Left ventricle myocardium inferior (tissue), 1 donor: Measurements from ENCODE around the gene RXFP2. TPM values are rescaled to one million over a fixed set of nuclear protein-coding genes. Genes with fewer than 3 reads are reported as not detected.

Experiments used
- DNase-seq: peaks from one replicate; pipeline ENCODE4 v3.0.0-alpha.2; 2020
- H3K27ac ChIP-seq: fragments of 200-600 bp; replicated peaks from 2 replicates; pipeline ENCODE4 v1.8.0; 2021
- H3K27me3 ChIP-seq: fragments of 200-600 bp; 2 replicates; pipeline ENCODE4 v1.8.0; 2021; ENCODE audit warnings: low read depth
- H3K36me3 ChIP-seq: fragments of 200-600 bp; 2 replicates; pipeline ENCODE4 v1.8.0; 2021
- H3K4me1 ChIP-seq: fragments of 200-600 bp; 2 replicates; pipeline ENCODE4 v1.8.0; 2021
- H3K4me3 ChIP-seq: fragments of 200-600 bp; 2 replicates; pipeline ENCODE4 v1.8.0; 2021; ENCODE audit warnings: mild to moderate bottlenecking, moderate library complexity
- H3K9me3 ChIP-seq: fragments of 200-600 bp; replicated peaks from 2 replicates; pipeline ENCODE4 v1.8.0; 2021
- intact Hi-C: fragments of 100-400 bp; cut with micrococcal nuclease; formaldehyde crosslinking; loops from one replicate; pipeline ENCODE4 v1.11.0; 2022
- total RNA-seq: library from RNA; stranded (reverse); fragmentation: NEBNext Ultra II Directional; extraction: Animal tissue kit (Norgen Biotek cat#: 25700); gene quantifications from one replicate; pipeline ENCODE4 v1.2.1, GENCODE V29; 2021
- TF ChIP-seq, protein P1 (sequence below): fragments of 200-600 bp; IDR thresholded peaks from 2 replicates; pipeline ENCODE4 v1.8.0; 2021; ENCODE audit warnings: antibody characterized with exemption, mild to moderate bottlenecking, borderline replicate concordance
- donor health status: DM: no; HTN: yes; CAD: no; lungs with severe emphysema.

Gene RXFP2
- total RNA-seq, 1 donor from 2014 or later = not detected

DNA sequence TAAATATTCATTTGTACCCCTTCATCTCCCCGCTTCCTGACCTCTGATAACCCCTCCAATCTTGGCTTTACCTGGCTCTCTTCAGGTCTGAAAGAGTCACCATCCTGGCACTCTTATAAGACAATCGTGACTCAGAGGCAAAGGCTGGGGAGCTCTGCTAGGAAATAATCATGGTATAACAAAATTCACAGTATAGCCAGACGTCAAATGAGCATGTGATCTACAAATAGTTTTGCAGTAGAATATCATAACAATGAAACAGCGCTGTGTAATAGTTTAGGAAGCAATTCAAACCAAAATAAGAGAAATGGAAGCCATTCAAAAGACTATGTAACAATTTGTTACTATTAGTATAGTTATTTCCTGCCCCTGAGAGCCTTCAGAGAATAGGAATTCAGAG is 34.2 kb downstream of the RXFP2 start:
- DNase-seq = no peak
- H3K27ac ChIP-seq = no peak overlapping the region
- H3K4me1 ChIP-seq = peaks cover 6% of the 10 kb centered on the region
- peaks cover 12% of the 10 kb centered on the region for H3K27me3 ChIP-seq
- TF ChIP-seq, protein P1, sequence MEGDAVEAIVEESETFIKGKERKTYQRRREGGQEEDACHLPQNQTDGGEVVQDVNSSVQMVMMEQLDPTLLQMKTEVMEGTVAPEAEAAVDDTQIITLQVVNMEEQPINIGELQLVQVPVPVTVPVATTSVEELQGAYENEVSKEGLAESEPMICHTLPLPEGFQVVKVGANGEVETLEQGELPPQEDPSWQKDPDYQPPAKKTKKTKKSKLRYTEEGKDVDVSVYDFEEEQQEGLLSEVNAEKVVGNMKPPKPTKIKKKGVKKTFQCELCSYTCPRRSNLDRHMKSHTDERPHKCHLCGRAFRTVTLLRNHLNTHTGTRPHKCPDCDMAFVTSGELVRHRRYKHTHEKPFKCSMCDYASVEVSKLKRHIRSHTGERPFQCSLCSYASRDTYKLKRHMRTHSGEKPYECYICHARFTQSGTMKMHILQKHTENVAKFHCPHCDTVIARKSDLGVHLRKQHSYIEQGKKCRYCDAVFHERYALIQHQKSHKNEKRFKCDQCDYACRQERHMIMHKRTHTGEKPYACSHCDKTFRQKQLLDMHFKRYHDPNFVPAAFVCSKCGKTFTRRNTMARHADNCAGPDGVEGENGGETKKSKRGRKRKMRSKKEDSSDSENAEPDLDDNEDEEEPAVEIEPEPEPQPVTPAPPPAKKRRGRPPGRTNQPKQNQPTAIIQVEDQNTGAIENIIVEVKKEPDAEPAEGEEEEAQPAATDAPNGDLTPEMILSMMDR = no peak
- H3K36me3 ChIP-seq = no peaks in the 10 kb centered on the region
- H3K4me3 ChIP-seq = peak overlapping the region; percentile 35
- H3K9me3 ChIP-seq = no peaks in the 10 kb centered on the region
- intact Hi-C loops = no loop called here

DNA sequence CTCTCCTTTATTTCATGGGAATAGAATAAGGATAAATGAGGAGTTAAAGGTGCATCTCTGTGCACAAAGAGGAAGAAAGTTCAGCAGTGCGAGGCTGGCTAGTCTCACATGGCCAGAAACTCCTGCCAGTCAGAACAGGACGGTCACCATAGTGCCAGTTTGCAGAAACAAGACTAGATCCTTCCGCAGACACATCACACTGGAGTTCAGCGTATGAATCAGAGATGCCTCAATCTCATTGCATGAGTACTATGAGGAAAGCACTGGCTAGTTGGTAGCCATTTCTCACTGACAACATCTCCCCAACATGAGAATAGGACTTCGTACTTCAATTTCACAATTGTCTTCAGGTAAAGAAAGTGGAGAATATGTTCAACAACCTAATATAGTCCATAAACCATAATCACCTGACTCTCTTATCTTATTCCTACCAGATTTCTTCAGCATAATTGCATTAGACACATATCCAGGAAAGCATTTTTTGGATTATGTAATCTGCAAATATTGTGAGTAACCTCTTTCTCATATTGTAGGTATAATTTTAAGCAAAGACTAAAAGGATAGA is 34.9 kb downstream of the RXFP2 start:
- peaks cover 6% of the 10 kb centered on the region for H3K4me1 ChIP-seq
- H3K27ac ChIP-seq = no peak overlapping the region
- no peak for DNase-seq
- intact Hi-C loops = no loop called here
- TF ChIP-seq, protein P1 = no peak
- no peaks in the 10 kb centered on the region for H3K9me3 ChIP-seq
- H3K36me3 ChIP-seq = no peaks in the 10 kb centered on the region
- H3K27me3 ChIP-seq = peaks cover 12% of the 10 kb centered on the region
- H3K4me3 ChIP-seq = no peak overlapping the region

DNA sequence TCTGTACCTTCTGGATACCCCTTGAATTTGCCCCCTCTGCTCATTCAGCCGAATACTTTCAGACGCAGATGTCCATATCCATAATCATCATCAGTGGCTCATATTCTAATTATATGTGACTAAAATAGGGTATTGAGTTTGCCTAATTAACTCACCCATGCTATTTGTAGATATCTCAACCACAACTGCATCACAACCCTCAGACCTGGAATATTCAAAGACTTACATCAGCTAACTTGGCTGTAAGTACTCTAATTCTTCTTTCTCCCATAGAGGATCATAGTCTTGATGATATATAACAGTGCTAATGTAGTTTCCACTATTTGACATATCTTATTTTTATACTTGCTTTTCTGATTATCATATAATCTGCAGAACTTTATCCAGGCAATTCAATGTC is 35.8 kb downstream of the RXFP2 start:
- H3K27ac ChIP-seq = peak overlapping the region; percentile 42
- peaks cover 6% of the 10 kb centered on the region for H3K4me1 ChIP-seq
- intact Hi-C loops = no loop called here
- no peak for DNase-seq
- peaks cover 3% of the 10 kb centered on the region for H3K27me3 ChIP-seq
- TF ChIP-seq, protein P1 = no peak
- H3K36me3 ChIP-seq = no peaks in the 10 kb centered on the region
- no peak overlapping the region for H3K4me3 ChIP-seq
- H3K9me3 ChIP-seq = no peaks in the 10 kb centered on the region

DNA sequence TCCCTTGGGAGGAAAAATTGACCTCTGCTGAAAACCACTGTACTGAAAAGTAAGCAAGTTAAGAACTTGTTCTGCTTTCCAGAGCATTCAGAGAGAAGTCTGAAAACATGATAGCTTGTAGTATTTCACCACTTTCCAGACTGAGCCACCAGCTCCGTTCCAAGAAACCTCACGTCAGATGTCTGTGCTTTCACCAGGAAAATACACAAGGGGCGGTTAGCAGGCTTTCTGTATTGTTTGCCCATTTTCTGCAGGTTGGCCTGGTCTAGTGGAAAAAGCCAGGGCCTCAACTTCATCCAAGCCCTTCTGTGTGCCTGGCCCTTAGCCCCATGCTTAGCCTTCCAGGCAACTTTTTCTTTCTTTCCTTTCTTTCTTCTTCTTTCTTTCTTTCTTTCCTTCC is 36.4 kb downstream of the RXFP2 start:
- TF ChIP-seq, protein P1 = no peak
- DNase-seq = peak; percentile 58
- no peak overlapping the region for H3K4me3 ChIP-seq
- H3K27me3 ChIP-seq = peaks cover 5% of the 10 kb centered on the region
- peaks cover 6% of the 10 kb centered on the region for H3K4me1 ChIP-seq
- H3K27ac ChIP-seq = peak overlapping the region; percentile 42
- no peaks in the 10 kb centered on the region for H3K9me3 ChIP-seq
- H3K36me3 ChIP-seq = no peaks in the 10 kb centered on the region
- intact Hi-C loops = no loop called here

DNA sequence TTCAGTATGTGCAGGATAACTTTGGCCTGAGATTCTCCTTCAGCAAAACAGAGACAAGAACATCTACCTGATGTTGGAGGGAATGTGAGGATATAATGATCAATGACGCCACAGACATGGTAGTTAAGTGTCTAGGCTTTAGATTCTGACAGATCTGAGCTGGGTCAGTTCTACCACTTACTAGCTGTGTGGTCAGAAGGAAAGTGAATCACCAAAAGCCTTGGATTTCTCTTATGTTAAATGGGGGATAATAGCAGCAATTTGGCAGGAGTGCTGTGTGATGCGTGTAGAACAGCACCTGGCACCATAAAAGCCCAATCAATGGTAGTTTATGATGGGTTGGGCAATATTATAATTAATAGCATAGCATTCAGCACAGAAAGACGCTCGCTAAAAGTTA is 41.7 kb downstream of the RXFP2 start:
- TF ChIP-seq, protein P1 = no peak
- H3K9me3 ChIP-seq = no peaks in the 10 kb centered on the region
- peaks cover 7% of the 10 kb centered on the region for H3K4me1 ChIP-seq

More for the DNA sequence above, 41.7 kb downstream of the RXFP2 start:
- Histone ChIP-seq H3K4me3 (no peak overlapping the region), H3K36me3 (no peaks in the 10 kb centered on the region), H3K27me3 (peaks cover 7% of the 10 kb centered on the region), H3K27ac (no peak overlapping the region)
- no peak for DNase-seq
- intact Hi-C loops = no loop called here
